GM13977 (cell line): ENCODE measurements around the gene SIDT1.

Source experiments
- DNase-seq: peaks from one replicate; pipeline ENCODE4 v3.0.0; 2012; ENCODE audit warnings: low spot score
- in situ Hi-C: fragments of 300-500 bp; cut with MboI; formaldehyde crosslinking; loops from one replicate; pipeline ENCODE4 v1.12.0; 2022; ENCODE audit warnings: low sequenced_read_pairs, low pct_unique_long_range_greater_than_20kb, mixed read lengths, inconsistent platforms; ENCODE audit not compliant: unreplicated experiment
- TF ChIP-seq, protein P1 (sequence below): IDR thresholded peaks from 2 replicates; pipeline ENCODE4 v1.5.1; 2012; ENCODE audit warnings: mild to moderate bottlenecking, control low read depth; ENCODE audit not compliant: insufficient read depth; ENCODE audit errors: extremely low read depth, missing control alignments

Gene SIDT1

DNA sequence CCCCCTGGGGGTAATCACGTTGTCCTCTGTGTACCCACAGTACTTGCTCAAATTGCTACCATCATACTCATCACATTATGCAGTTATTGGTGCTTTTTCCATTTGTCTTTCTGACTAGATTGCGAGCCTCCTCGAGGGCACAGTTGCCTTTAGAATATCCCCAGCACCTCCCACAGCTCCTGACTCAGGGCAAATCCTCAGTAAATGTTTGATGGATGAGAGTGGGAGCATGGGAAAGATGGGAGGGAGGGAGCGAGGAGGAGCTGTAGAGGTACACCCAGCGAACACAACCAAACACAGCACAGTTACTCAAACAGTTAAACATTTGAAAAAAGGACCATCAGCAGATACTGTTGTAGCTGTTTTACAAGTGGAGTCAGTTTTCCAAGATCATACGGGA is 27.9 kb downstream of the SIDT1 start:
- DNase-seq = no peak
- in situ Hi-C loops = no loop called here
- TF ChIP-seq, protein P1, sequence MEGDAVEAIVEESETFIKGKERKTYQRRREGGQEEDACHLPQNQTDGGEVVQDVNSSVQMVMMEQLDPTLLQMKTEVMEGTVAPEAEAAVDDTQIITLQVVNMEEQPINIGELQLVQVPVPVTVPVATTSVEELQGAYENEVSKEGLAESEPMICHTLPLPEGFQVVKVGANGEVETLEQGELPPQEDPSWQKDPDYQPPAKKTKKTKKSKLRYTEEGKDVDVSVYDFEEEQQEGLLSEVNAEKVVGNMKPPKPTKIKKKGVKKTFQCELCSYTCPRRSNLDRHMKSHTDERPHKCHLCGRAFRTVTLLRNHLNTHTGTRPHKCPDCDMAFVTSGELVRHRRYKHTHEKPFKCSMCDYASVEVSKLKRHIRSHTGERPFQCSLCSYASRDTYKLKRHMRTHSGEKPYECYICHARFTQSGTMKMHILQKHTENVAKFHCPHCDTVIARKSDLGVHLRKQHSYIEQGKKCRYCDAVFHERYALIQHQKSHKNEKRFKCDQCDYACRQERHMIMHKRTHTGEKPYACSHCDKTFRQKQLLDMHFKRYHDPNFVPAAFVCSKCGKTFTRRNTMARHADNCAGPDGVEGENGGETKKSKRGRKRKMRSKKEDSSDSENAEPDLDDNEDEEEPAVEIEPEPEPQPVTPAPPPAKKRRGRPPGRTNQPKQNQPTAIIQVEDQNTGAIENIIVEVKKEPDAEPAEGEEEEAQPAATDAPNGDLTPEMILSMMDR = no peak

DNA sequence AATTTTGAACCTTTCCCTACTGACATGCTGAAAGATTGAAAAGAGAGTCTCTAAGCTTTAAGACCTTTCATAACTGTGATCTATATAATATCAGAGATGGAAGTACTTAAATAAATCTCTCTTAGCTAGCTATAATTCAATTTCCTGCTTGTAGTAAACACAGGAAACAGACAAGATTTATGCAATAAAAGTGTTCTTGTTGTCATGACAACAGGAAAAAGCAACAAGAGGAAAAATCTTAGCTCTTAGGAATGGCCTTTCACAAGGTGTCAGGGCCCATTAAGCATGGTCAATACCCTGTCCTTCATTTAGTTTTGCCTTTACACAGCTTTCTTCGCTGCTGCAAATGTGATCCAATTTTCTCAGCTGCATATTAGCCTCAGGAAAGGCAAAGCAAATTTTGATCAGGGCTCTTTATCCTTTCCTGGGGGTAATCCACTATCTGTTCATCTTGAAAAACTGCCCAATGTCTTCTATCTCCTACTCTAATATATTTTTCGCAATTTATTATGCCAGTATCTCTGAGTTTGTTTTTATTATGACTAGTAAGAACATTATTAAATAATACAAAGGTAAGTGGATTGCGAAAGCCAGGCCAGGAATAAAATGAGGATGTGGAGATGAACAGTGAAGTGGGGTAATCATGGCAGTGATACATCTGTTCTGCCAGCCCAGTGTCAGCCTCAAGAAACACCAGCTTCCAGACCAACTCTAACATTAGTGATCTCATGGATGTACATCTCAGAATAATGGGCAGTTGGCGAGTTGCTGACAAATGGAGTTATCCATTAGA is 28.7 kb downstream of the SIDT1 start:
- in situ Hi-C loops = no loop called here
- TF ChIP-seq, protein P1 = no peak
- DNase-seq = no peak

DNA sequence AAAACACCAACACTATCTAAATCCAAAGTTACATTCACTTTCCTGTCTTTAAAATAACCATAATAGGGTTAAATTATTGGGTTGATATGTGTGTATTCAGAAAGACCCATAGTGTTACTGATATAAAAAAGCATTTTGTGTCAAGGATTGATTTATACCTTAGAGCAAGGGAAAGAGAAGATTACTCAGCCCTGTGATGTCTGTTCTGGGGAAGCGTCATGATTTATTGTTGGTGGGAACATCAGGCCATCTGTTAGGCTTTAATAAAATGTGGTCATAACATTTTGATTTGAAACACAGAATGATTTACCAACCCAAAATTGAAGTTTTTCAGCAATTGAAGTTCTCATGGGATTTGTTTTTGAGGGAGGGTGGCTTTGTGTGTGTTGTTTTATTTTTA is 33.2 kb downstream of the SIDT1 start:
- in situ Hi-C loops = no loop called here

DNA sequence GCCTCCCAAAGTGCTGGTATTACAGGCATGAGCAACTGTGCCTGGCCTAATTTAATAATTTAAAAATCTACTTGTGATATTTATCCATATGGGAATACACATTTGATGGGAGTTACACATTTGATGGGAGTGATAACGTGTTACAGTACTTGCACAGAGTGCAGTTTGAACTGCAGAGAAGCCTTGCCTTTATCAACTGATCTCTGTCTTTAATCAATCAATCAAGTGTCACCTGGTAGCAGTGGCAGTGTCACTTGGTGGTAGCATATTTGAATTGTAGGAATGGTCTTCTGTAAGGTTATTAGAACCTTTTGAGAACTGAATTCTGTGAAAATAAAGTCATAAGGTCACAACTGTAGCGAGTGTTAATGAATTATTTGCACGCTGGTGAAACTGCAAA is 37.8 kb downstream of the SIDT1 start:
- DNase-seq = no peak
- in situ Hi-C loops = no loop called here
- TF ChIP-seq, protein P1 = no peak

More for the DNA sequence above, 33.2 kb downstream of the SIDT1 start:
- DNase-seq = no peak
- TF ChIP-seq, protein P1 = no peak

DNA sequence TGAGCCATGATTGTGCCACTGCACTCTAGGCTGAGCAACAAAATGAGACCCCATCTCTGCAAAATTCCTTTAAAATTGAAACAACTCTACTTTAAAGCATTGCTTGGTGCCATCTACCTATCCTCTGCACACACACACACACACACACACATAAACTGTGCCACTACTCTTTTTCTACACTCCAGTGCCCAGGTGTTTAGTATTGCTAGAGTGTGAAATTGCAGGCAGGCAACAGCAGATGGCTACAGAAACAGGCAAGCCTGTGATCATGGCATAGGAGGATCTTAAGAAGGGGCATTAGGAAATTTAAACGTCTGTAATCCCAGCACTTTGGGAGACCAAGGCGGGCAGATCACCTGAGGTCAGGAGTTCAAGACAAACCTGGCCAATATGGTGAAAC is 39.0 kb downstream of the SIDT1 start:
- in situ Hi-C loops = no loop called here
- no peak for DNase-seq
- TF ChIP-seq, protein P1 = no peak

DNA sequence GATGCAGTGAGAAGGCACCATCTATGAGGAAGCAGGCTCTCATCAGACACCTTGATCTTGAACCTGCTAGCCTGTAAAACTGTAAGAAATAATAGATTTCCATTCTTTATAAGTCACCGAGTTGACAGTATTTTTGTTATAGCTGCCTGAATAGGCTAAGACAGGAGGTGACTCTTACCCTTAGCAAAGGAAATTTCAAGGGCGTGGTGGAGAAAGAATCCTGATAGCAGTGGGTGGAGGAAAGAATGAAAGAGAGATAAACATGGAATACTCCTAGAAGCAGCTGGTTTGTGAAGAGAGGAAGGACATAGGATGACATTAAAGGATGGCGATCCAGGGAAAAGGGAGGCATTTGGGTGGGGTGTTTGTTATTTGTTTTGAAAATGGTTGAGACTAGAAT is 41.4 kb downstream of the SIDT1 start:
- TF ChIP-seq, protein P1 = no peak
- DNase-seq = no peak
- in situ Hi-C loops = no loop called here
